Uterus (tissue), 2 donors: ENCODE measurements around the gene TBC1D16.

Experiments
- CTCF ChIP-seq, 4 experiments: fragments of 200-600 bp in 2 of 4; fragments of 450-650 bp in 2 of 4; sonication (generic) in 2 of 4; IDR thresholded peaks; one replicate each; pipeline ENCODE4 v1.5.1; 2016 to 2019; ENCODE audit warnings: antibody characterized with exemption in 4 of 4, mild to moderate bottlenecking in 2 of 4, moderate library complexity in 1 of 4
- POLR2A ChIP-seq, 2 donors: fragments of 450-650 bp; IDR thresholded peaks; one replicate each; pipeline ENCODE4 v1.6.1; 2016; ENCODE audit warnings: antibody characterized with exemption in 2 of 2, mild to moderate bottlenecking in 1 of 2, moderate library complexity in 1 of 2

DNA sequence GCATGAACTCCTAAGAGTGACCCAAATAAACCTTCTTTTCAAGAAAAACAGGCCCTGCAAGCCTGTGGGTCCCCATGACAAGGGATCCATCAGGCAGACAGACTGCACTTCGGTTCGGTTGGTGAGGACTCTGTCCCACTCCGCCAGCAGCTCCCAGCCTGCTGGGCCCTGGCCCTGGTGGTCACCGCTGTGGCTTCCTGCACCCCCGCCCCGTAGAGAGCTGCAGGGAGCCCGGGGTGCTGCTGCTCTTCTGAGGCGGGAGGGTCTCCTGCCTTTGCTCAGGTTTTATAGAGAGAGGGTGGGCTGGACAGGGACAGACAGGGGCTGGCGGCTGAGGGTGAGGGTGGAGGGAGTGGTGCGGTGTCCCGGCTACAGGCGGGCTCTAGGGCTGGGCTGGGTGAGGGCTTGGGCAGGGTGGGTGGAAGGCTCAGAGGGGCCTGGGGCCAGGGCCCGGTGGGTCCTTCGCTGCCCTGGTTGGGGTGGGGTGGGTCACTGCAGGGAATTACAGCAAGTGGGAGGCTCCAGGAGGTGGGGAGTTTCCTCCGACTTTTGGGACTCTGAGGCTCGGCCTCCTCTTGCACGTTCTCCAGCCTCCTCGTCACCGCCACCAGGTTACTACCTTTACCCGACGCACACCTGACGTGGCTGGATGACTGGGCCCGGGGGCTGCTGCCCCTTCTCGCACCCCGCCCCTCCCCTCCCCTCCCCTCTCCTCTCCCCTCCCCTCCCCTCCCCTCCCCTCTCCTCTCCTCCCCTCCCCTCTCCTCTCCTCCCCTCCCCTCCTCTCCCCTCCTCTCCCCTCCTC lies 106.2 kb downstream of the TBC1D16 start:
- TF ChIP-seq CTCF (IDR thresholded peaks at IDR 0.05) (no peak), POLR2A (IDR thresholded peaks at IDR 0.05) (no peak)
